KOPT-K1 (cell line): ENCODE data around the gene LIPN.
A peak's percentile ranks its signal among the peaks of the same experiment; 100 is the strongest.

ENCODE experiments used
- H3K27ac ChIP-seq: fragments of 200-600 bp; sonication (generic); 2 replicates; pipeline ENCODE4 v1.5.1; 2016; ENCODE audit warnings: antibody characterized with exemption, mild to moderate bottlenecking, low read depth, low read length; ENCODE audit not compliant: poor library complexity, severe bottlenecking
- H3K36me3 ChIP-seq: fragments of 200-600 bp; sonication (generic); 2 replicates; pipeline ENCODE4 v1.5.1; 2017; ENCODE audit warnings: antibody characterized with exemption, mild to moderate bottlenecking, low read length, moderate library complexity; ENCODE audit not compliant: insufficient read depth
- H3K9me3 ChIP-seq: fragments of 200-600 bp; sonication (generic); 2 replicates; pipeline ENCODE4 v1.5.1; 2017; ENCODE audit warnings: antibody characterized with exemption, low read length, mild to moderate bottlenecking; ENCODE audit not compliant: insufficient read depth, poor library complexity, severe bottlenecking

The LIPN gene

DNA sequence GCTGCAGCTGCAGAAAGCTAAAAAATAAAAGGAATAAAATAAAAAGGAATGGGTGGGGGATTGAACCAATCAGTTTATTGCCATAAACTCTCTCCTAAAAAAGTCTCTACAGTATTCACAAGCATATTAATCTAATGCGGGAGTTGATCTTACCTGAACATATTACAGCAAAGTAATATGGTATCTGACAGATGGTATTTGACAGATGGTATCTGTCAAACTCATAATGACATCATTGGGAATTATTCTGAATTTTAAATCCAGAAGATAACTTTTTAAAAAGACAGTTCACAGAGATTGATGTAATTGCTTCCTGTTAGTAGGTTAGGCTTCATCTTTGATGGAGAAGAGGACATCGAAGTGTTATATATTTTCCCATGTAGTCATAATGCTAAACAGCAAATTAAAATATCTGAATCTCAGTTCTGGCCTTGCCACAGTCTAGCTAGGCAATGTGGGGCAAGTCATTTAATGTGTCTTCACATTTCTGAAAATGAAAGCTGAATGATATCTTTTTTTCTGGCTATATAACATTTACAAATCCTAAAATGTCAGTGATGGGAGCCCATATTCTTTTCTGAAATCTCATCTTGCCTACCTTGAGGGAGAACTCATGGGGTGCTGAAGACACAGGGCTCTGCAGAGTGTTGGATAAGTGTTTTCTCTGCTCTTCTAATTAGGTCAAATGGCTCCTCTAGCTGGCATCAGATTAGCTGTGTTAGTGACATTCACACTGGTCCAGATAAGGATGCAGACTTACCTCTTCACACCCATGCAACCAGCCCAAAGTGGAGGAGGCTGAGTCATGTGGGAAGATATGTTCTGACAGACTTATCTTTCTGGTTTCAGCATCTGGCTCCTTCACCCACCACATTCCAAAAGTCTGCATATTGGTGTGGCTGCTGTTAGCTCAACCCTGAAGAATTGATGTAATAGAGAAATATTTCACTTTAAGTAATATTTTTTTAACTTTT is 40.6 kb downstream of the LIPN start:
- H3K9me3 ChIP-seq, result no peaks in the 10 kb centered on the region
- H3K27ac ChIP-seq, result no peak overlapping the region
- H3K36me3 ChIP-seq, result no peaks in the 10 kb centered on the region

DNA sequence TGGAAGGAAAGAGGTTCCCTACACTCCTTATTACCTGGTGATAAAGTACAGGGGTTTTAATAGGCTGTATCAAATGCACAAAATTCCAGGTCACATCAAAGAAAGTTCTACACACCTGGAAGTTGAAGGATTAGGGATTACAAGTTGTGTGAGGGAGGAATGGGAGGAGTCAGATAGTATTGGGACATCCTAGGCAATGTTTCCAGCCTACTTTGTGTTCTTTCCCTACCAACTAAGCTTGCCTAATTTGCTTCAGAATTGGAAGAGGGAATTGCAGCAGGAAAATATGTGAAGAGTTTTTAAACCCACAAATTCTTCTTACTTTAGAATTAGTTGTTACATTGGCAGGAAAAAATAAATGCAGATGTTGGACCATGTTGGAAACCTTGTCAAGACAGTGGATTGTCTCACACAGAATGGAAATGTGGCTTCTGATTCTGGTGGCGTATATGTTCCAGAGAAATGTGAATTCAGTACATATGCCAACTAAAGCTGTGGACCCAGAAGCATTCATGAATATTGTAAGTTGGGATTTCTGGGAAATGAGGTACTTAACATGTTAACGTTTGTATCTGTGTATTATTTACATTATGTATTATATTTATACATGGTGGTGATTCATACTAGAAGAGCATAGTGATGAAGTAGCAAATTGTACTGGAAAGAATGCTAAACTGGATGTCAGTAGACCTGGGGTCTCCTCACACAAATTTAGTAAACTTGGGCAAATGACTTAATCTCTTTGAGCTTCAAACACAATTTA is 42.9 kb downstream of the LIPN start, which contains the start of gene LIPM:
TSS of gene LIPM (plus strand) at position 208 of the 763 bp plus-strand sequence. CDS start at position 375, 167 bp downstream.
- Histone ChIP-seq H3K36me3 (no peaks in the 10 kb centered on the region), H3K9me3 (no peaks in the 10 kb centered on the region), H3K27ac (no peak within 1 kb of the TSS)

DNA sequence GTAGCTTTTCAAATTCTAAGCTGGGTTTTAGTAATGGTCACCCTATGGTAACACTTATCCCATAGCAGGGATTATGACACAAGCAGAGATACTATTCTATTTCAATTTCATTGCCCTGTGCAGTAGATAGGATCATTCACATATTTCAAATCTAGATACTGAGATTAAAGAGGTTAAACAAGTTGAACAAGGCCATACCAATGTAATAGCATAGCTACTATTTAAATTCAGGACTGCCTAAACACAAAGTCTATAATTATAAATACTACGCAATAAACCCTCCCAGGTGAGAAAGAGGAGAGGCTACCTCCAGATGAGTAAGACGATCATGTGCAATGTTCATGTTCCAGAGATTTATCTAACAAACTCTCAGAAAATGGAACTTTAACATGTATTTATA is 43.8 kb downstream of the LIPN start:
- Histone ChIP-seq H3K36me3 (no peaks in the 10 kb centered on the region), H3K9me3 (no peaks in the 10 kb centered on the region), H3K27ac (no peak overlapping the region)

DNA sequence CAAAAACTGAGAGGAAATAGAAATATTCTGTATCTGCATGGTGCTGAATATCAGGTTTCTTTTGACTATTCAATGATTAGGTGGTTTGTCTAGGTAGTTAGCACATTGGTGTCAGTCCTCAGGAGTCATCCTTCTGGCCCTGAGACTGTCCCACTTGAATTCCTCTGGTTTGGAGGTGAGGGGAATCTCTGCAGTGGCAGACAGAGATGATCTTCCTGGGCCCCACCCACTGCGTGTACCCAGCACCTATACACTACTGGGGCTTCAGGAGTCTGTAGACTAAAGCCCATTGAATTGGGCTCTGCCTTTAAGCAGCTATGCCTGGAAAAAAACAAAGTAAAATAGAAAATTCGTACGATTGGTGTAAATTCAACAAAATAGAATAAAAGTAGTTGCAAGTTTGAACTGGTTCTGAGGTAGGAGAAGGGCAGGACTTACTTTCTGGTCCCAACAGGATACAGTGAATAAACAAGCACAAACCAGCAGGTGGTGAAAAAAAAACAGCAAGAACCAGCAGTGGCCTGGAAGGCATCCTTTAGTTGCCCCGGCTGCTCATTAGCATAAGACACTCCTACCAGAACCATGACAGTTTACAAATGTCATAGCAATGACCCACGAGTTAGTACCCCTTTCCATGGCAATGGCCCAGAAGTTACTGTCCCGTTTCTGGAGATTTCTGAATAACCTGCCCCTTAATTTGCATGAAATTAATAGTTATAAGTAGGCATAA is 44.4 kb downstream of the LIPN start:
- H3K36me3 ChIP-seq, result no peaks in the 10 kb centered on the region
- H3K9me3 ChIP-seq, result no peaks in the 10 kb centered on the region
- no peak overlapping the region for H3K27ac ChIP-seq

DNA sequence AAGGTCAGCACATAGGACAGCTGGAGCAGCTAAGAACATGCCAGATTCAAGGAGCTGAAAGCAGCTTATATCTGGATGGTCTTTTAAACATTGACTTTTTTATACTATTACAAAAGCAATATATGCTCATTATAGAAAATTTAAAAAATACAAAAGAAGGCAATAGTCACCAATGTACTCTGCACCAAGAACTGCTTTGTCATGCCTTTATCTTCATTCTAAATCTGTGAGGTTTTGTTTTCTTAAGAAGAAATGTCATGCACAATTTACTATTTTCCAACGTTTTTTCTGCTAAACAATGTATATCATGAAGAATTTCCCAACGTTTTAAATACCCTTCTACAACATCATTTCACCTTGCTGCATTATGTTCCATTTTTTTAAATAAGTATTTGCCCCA is 45.5 kb downstream of the LIPN start:
- H3K9me3 ChIP-seq, result no peaks in the 10 kb centered on the region
- H3K27ac ChIP-seq, result no peak overlapping the region
- no peaks in the 10 kb centered on the region for H3K36me3 ChIP-seq

DNA sequence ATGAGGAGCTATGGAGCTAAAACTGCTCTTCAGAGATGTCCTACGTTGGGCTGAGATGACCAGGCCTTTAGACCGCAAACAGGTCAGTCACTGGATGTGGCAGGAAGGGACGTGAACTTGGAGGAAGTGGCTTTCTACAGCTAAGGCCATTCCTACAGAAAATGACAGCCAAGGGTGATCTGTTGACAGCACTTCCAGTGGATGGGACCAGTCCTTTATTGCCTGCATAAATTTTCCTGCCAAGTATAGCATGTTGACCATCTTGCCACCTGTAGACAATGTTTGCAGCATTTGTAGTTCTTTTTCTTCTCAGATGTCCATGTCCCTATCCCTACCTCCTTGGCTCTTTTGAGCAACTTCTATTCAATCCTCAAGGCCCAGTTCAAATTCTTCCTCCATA is 46.1 kb downstream of the LIPN start:
- Histone ChIP-seq H3K27ac (no peak overlapping the region), H3K9me3 (no peaks in the 10 kb centered on the region), H3K36me3 (no peaks in the 10 kb centered on the region)

DNA sequence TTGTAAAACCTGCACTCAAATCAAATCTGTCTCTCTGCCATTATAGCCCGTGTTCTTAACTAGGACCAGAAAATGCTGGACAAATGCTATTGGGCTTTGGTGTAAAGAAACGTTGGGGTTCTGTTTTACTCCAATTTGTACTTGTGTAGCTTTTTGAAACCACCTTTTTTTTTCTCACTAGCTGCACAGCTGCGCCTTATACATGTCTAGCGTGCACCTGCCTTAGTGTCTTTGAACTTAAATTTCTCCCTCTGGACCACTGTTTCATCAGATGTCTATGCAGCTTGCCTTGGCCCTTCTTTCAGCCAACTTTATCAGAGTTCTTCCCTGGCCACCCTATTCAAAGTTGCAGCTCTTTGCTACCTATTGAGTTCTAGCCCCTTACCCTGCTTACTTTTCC is 49.8 kb downstream of the LIPN start:
- H3K9me3 ChIP-seq, result no peaks in the 10 kb centered on the region
- peak overlapping the region; percentile 19 for H3K27ac ChIP-seq
- H3K36me3 ChIP-seq, result no peaks in the 10 kb centered on the region

DNA sequence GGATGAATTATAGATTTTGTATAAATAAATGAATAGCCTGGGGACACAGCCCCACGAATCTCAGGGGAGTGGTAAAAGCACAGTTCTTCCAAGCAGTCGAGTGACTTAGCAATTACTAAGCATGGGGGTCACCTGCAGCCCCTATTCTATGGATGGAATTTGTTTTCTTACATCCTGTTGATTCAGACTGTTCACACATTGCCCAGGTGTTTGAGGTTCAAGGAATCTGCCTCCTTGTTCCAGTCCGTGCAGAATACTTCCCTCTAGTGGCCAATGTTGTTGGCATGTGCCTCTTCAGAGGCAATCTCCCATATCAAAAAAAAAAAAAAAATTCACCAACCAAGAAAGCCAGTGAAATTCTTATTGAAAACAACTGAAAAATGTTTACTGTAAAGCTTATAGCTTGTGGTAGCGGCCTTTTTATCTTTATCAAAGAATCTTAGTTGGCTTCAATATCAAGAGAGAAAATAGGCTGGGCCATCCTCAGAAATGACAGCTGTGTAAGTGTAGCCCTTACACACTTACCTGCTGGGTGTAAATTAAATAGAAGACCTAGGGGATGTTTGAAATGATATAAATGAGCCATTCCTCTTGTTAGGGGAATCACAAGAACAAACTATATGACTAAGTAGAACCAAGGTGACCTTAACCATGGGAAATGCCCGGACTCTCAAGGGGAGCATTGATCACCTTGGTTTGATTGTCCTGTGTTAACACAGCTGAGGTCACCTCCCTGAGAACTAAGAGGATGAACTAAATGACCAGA is 50.6 kb downstream of the LIPN start:
- no peaks in the 10 kb centered on the region for H3K9me3 ChIP-seq
- H3K36me3 ChIP-seq, result no peaks in the 10 kb centered on the region
- H3K27ac ChIP-seq, result peak overlapping the region; percentile 19

DNA sequence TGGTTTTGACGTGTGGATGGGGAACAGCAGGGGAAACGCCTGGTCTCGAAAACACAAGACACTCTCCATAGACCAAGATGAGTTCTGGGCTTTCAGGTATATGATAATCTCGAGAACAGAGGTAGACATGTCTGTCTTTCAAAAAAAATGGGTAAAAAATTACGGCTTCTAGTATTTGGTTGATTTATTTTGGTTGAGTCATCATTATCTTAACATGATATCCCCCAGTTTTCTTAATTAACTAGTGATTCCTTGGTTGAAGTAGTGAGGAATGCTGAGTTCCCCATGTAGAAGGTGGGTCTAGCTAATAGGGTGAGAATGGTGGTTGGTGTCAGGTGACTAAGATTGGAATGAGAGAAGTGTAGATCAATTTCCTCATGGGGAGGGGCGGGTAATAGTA is 53.4 kb downstream of the LIPN start:
- no peaks in the 10 kb centered on the region for H3K36me3 ChIP-seq
- H3K9me3 ChIP-seq, result no peaks in the 10 kb centered on the region
- no peak overlapping the region for H3K27ac ChIP-seq

DNA sequence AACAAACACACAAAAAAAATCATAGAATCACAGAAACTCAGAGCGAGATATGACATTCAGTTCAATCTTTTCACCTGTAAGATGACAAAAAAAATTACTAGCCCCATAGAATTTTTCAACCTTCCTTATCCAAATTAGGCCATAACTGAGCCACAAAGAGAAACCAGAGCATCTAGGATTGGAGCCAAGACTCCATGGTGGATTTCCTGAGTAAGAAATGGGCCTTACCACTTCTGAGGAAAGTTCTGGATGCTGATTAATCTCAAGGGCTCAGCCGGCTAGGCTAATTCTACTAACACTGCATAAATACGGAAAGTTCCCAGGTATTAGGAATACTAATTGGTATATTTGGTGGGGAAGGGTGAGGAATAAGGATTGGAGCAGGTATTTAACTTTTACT is 59.5 kb downstream of the LIPN start:
- no peak overlapping the region for H3K27ac ChIP-seq
- no peaks in the 10 kb centered on the region for H3K9me3 ChIP-seq
- no peaks in the 10 kb centered on the region for H3K36me3 ChIP-seq

DNA sequence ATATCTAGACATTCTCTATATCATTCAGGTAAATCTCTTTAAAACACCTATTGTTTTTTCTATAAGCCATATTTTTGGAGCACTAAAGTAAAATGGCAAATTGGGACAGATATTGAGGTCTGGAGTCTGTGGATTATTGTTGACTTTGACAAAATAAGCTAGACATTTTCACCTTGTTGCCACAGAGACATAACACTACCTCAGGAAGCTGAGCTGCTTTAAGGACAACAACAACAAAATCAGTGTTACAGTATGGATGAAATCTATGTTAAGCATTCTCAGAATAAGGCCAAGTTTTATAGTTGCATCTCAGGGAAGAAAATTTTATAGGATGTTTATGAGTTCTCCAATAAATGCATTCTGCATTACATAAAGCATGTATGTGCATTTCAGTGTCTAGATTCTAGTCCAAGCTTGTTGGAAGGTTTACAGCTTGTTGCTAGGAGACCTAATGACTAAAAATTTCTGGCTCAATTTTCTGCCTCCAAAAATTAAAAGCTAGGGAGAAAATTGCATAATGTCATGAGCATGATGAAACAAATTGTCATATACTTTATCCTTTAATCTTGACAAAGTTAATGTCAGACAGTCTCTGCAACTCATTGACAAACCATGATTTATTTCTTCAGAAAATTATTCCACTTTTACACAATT is 61.1 kb downstream of the LIPN start:
- Histone ChIP-seq H3K36me3 (no peaks in the 10 kb centered on the region), H3K27ac (no peak overlapping the region), H3K9me3 (no peaks in the 10 kb centered on the region)

DNA sequence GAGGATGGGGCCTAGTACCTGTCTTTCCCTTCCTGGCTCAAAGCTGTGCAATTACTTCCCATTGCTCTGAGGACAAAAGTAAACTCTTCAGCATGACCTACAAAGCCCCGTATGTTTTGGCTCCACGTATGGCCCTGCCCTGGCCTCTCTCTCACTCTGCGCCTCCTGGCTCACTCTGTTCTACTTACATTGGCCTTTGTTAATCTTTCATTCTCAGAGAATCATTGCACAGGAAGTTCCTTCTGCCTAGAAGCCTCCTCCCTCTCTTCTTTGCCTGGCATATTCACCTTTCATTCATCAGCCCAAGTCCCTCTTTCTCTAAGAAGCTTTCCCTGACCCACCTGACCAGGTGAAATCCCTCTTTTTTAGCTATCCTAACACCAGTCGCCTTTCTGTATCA is 66.6 kb downstream of the LIPN start:
- Histone ChIP-seq H3K27ac (peak overlapping the region; percentile 78), H3K36me3 (no peaks in the 10 kb centered on the region), H3K9me3 (no peaks in the 10 kb centered on the region)

DNA sequence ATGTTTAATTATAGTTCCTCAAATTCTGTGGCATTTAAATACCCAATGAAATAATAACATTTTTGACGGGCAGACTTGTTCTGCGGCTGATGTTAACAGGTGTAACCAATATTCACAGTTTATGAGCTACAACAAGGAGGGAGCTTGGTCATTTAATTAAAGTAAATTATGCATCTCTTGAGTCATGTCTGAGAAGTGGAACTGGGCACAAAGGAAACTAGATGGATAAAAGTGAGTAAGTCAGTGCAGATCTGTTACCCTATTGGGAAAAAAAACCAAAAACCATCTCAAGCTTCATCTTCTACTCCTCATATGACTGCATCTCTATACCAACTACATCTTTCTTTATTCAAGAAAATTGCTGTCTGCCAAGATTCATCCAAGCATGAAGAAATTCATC is 67.9 kb downstream of the LIPN start:
- Histone ChIP-seq H3K9me3 (no peaks in the 10 kb centered on the region), H3K27ac (peak overlapping the region; percentile 82), H3K36me3 (no peaks in the 10 kb centered on the region)

DNA sequence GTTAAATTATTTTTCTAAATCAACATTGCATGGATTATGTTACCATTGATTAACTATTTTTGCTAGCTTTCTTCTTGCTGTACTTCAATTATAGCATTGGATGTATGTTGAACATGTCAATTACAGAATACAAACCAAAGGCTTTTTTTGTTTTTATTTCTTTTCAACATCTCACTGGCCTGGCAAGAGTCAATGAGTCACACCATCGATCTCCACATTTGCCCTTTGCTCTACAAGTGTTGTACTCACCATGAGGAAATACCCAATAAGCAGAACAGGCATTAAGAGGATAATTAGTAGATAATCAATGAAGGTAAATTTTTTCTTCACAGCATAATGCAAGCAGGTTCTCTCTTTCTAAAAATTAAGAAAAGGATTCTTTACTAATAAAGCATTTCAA is 68.5 kb downstream of the LIPN start:
- H3K27ac ChIP-seq, result peak overlapping the region; percentile 82
- no peaks in the 10 kb centered on the region for H3K36me3 ChIP-seq
- H3K9me3 ChIP-seq, result no peaks in the 10 kb centered on the region
